Mesendoderm (in vitro differentiated cells): ENCODE measurements around the gene MMP25.

Experiments used
- DNase-seq: peaks from one replicate; pipeline ENCODE4 v3.0.0; 2013
- H2AK5ac ChIP-seq: 2 replicates; pipeline ENCODE4 v1.6.1; 2013; ENCODE audit warnings: low read length, inconsistent platforms
- H2BK120ac ChIP-seq: 2 replicates; pipeline ENCODE4 v1.6.1; 2013; ENCODE audit warnings: low read depth, mild to moderate bottlenecking, low read length, moderate library complexity, mixed read lengths
- H2BK15ac ChIP-seq: replicated peaks from 2 replicates; pipeline ENCODE4 v1.6.1; 2013; ENCODE audit warnings: low read depth, mild to moderate bottlenecking, moderate library complexity
- H2BK5ac ChIP-seq: 2 replicates; pipeline ENCODE4 v1.6.1; 2013; ENCODE audit warnings: low read length, inconsistent platforms
- H3K18ac ChIP-seq: 2 replicates; pipeline ENCODE4 v1.6.1; 2013; ENCODE audit warnings: mild to moderate bottlenecking, low read length, mixed read lengths
- H3K23ac ChIP-seq: one replicate; pipeline ENCODE4 v1.6.1; 2013; ENCODE audit warnings: low read length
- H3K27ac ChIP-seq: 2 replicates; pipeline ENCODE4 v1.5.1; 2013; ENCODE audit warnings: low read depth, mild to moderate bottlenecking, inconsistent platforms, low read length, moderate library complexity
- H3K27me3 ChIP-seq: 2 replicates; pipeline ENCODE4 v1.6.1; 2013; ENCODE audit warnings: low read length, control low read depth, mild to moderate bottlenecking, inconsistent platforms; ENCODE audit not compliant: insufficient read depth, poor library complexity
- H3K36me3 ChIP-seq: 2 replicates; pipeline ENCODE4 v1.6.1; 2013; ENCODE audit warnings: low read length, inconsistent platforms; ENCODE audit not compliant: control insufficient read depth, insufficient read depth
- H3K4ac ChIP-seq: one replicate; pipeline ENCODE4 v1.6.1; 2013; ENCODE audit warnings: low read depth, mild to moderate bottlenecking, low read length, moderate library complexity
- H3K4me1 ChIP-seq: 2 replicates; pipeline ENCODE4 v1.6.1; 2013; ENCODE audit warnings: low read depth, low read length, inconsistent platforms; ENCODE audit not compliant: control insufficient read depth
- H3K4me2 ChIP-seq: 2 replicates; pipeline ENCODE4 v1.6.1; 2013; ENCODE audit warnings: low read length
- H3K4me3 ChIP-seq: 2 replicates; pipeline ENCODE4 v1.5.1; 2013; ENCODE audit warnings: mild to moderate bottlenecking, low read length
- H3K56ac ChIP-seq: one replicate; pipeline ENCODE4 v1.6.1; 2013; ENCODE audit warnings: low read length
- H3K79me1 ChIP-seq: 2 replicates; pipeline ENCODE4 v1.6.1; 2013; ENCODE audit warnings: low read length, inconsistent platforms
- H3K79me2 ChIP-seq: 2 replicates; pipeline ENCODE4 v1.6.1; 2013; ENCODE audit warnings: mild to moderate bottlenecking, low read length; ENCODE audit not compliant: control insufficient read depth, insufficient read depth
- H3K9ac ChIP-seq: 2 replicates; pipeline ENCODE4 v1.6.1; 2013; ENCODE audit warnings: low read length, inconsistent platforms
- H4K5ac ChIP-seq: one replicate; pipeline ENCODE4 v1.6.1; 2013; ENCODE audit warnings: low read length
- H4K8ac ChIP-seq: one replicate; pipeline ENCODE4 v1.6.1; 2013; ENCODE audit warnings: low read depth, mild to moderate bottlenecking, control low read depth, low read length, moderate library complexity
- WGBS: extraction: QIAGEN DNeasy Blood & Tissue Kit; methylation state at CpG from one replicate; pipeline ENCODE4 v1.1.7; 2013; ENCODE audit warnings: low lambda C conversion rate, missing lambda C conversion rate; ENCODE audit not compliant: insufficient coverage; ENCODE audit errors: extremely low coverage; 5-methylcytosine and 5-hydroxymethylcytosine counted together

The MMP25 gene

GRCh38 chr16:3004319-3004718, 42.0 kb upstream of the MMP25 start:
- no peak overlapping the region for H3K4me3 ChIP-seq
- H4K8ac ChIP-seq: no peak overlapping the region
- H3K4me1 ChIP-seq: peaks cover 23% of the 10 kb centered on the region
- H3K23ac ChIP-seq: no peak overlapping the region
- H4K5ac ChIP-seq: no peak overlapping the region
- H3K36me3 ChIP-seq: no peaks in the 10 kb centered on the region
- peak overlapping the region; percentile 42 for H3K56ac ChIP-seq
- no peak overlapping the region for H3K9ac ChIP-seq
- no peak overlapping the region for H3K18ac ChIP-seq
- H2BK120ac ChIP-seq: no peak overlapping the region
- H3K4me2 ChIP-seq: peak overlapping the region; percentile 46
- no peak for DNase-seq
- no peak overlapping the region for H3K4ac ChIP-seq
- H3K27ac ChIP-seq: no peak overlapping the region
- no peaks in the 10 kb centered on the region for H3K79me1 ChIP-seq
- H3K79me2 ChIP-seq: no peaks in the 10 kb centered on the region
- WGBS: no CpG with 5 or more reads among the region's 67 CpGs
- H2BK5ac ChIP-seq: no peak overlapping the region
- H3K27me3 ChIP-seq: no peaks in the 10 kb centered on the region
- H2BK15ac ChIP-seq: no peak overlapping the region
- no peak overlapping the region for H2AK5ac ChIP-seq

GRCh38 chr16:3004781-3005284, 41.5 kb upstream of the MMP25 start:
- DNase-seq: peak; percentile 71
- no peak overlapping the region for H3K27ac ChIP-seq

GRCh38 chr16:3007059-3007956, 39.1 kb upstream of the MMP25 start:
- Histone ChIP-seq H3K36me3 (no peaks in the 10 kb centered on the region), H4K8ac (no peak overlapping the region), H3K79me1 (no peaks in the 10 kb centered on the region), H2BK120ac (peak overlapping the region; percentile 64), H3K4ac (peak overlapping the region; percentile 65), H4K5ac (no peak overlapping the region), H3K23ac (peak overlapping the region; percentile 67), H3K4me1 (peaks cover 23% of the 10 kb centered on the region), H3K18ac (peak overlapping the region; percentile 81), H2BK5ac (peak overlapping the region; percentile 95), H3K4me2 (peak overlapping the region; percentile 68), H2BK15ac (peak overlapping the region; percentile 14), H2AK5ac (peak overlapping the region; percentile 86), H3K56ac (peak overlapping the region; percentile 89), H3K27me3 (no peaks in the 10 kb centered on the region), H3K27ac (peak overlapping the region; percentile 78), H3K9ac (peak overlapping the region; percentile 66), H3K4me3 (no peak overlapping the region), H3K79me2 (no peaks in the 10 kb centered on the region)
- peak; percentile 47 for DNase-seq
- no CpG with 5 or more reads among the region's 13 CpGs for WGBS

More at GRCh38 chr16:3004781-3005284, 41.5 kb upstream of the MMP25 start:
- no CpG with 5 or more reads among the region's 25 CpGs for WGBS
- no peaks in the 10 kb centered on the region for H3K36me3 ChIP-seq
- no peaks in the 10 kb centered on the region for H3K27me3 ChIP-seq
- H2BK5ac ChIP-seq: no peak overlapping the region
- peak overlapping the region; percentile 71 for H3K4me2 ChIP-seq
- H3K23ac ChIP-seq: peak overlapping the region; percentile 3
- H3K79me2 ChIP-seq: no peaks in the 10 kb centered on the region
- no peak overlapping the region for H3K4me3 ChIP-seq
- H3K4me1 ChIP-seq: peaks cover 23% of the 10 kb centered on the region
- no peak overlapping the region for H4K8ac ChIP-seq
- H3K56ac ChIP-seq: peak overlapping the region; percentile 67
- H3K79me1 ChIP-seq: no peaks in the 10 kb centered on the region
- no peak overlapping the region for H3K18ac ChIP-seq
- no peak overlapping the region for H3K4ac ChIP-seq
- H2BK15ac ChIP-seq: no peak overlapping the region
- no peak overlapping the region for H4K5ac ChIP-seq
- H2BK120ac ChIP-seq: no peak overlapping the region
- H2AK5ac ChIP-seq: no peak overlapping the region
- H3K9ac ChIP-seq: peak overlapping the region; percentile 48

GRCh38 chr16:3007957-3008689, 38.2 kb upstream of the MMP25 start:
- Histone ChIP-seq H2BK120ac (peak overlapping the region; percentile 64), H3K27me3 (no peaks in the 10 kb centered on the region), H3K79me2 (no peaks in the 10 kb centered on the region), H4K5ac (no peak overlapping the region), H3K4me1 (peaks cover 23% of the 10 kb centered on the region), H3K4me3 (no peak overlapping the region), H3K23ac (peak overlapping the region; percentile 67), H3K79me1 (no peaks in the 10 kb centered on the region), H4K8ac (no peak overlapping the region), H2AK5ac (peak overlapping the region; percentile 86), H3K9ac (peak overlapping the region; percentile 66), H3K18ac (peak overlapping the region; percentile 81), H3K36me3 (no peaks in the 10 kb centered on the region), H2BK5ac (peak overlapping the region; percentile 95), H3K27ac (peak overlapping the region; percentile 78), H3K4ac (peak overlapping the region; percentile 65), H3K4me2 (peak overlapping the region; percentile 68), H3K56ac (peak overlapping the region; percentile 89), H2BK15ac (no peak overlapping the region)
- no CpG with 5 or more reads among the region's 17 CpGs for WGBS
- peak; percentile 97 for DNase-seq

GRCh38 chr16:3008690-3009037, 37.7 kb upstream of the MMP25 start:
- Histone ChIP-seq H3K27ac (peak overlapping the region; percentile 53), H3K18ac (peak overlapping the region; percentile 19), H3K27me3 (no peaks in the 10 kb centered on the region), H3K56ac (peak overlapping the region; percentile 78), H2AK5ac (peak overlapping the region; percentile 25), H3K79me2 (no peaks in the 10 kb centered on the region), H4K8ac (no peak overlapping the region), H3K9ac (peak overlapping the region; percentile 2), H3K36me3 (no peaks in the 10 kb centered on the region), H3K4me1 (peaks cover 23% of the 10 kb centered on the region), H2BK5ac (peak overlapping the region; percentile 82), H2BK120ac (no peak overlapping the region), H2BK15ac (no peak overlapping the region), H3K4me2 (no peak overlapping the region), H3K79me1 (no peaks in the 10 kb centered on the region), H4K5ac (no peak overlapping the region), H3K4ac (no peak overlapping the region), H3K4me3 (no peak overlapping the region), H3K23ac (no peak overlapping the region)
- no peak for DNase-seq
- no CpG with 5 or more reads among the region's 4 CpGs for WGBS
